Lower leg skin (tissue), 4 donors: ENCODE data around the gene GNPNAT1. TPM values are rescaled to one million over a fixed set of nuclear protein-coding genes. Genes with fewer than 3 reads are reported as not detected.
"Not testable (repeated sequence)": the region's sequence is repeated elsewhere in the genome, so short reads cannot be mapped to it uniquely, and the experiment has no call there.

ENCODE experiments used
- DNase-seq, 2 donors: peaks; one replicate each; pipeline ENCODE4 v3.0.0-alpha.2; 2019; ENCODE audit warnings: low spot score in 2 of 2
- H3K4me3 ChIP-seq: fragments of 200-600 bp; sonication (generic); 2 replicates; pipeline ENCODE4 v1.5.1; 2017; ENCODE audit warnings: mild to moderate bottlenecking, low read depth; ENCODE audit not compliant: poor library complexity, severe bottlenecking
- POLR2A ChIP-seq, 2 donors: fragments of 450-650 bp; IDR thresholded peaks; one replicate each; pipeline ENCODE4 v1.6.1; 2016 to 2017; ENCODE audit warnings: antibody characterized with exemption in 2 of 2, mild to moderate bottlenecking in 1 of 2, moderate library complexity in 1 of 2
- WGBS, 2 donors: methylation state at CpG; one replicate each; pipeline ENCODE4 v1.1.5; 2018; 5-methylcytosine and 5-hydroxymethylcytosine counted together
- intact Hi-C: fragments of 100-400 bp; cut with DNase I; formaldehyde crosslinking; loops from one replicate; pipeline ENCODE4 v1.15.0; 2023; ENCODE audit warnings: low total_unique reads
- total RNA-seq, 4 donors: library from RNA; depleted of rRNA; stranded (reverse); fragments of >200 nt; gene quantifications; one replicate each; pipeline ENCODE4 v1.1.0, GENCODE V29; 2016
- TF ChIP-seq, protein P1 (sequence below), 3 donors: fragments of 450-650 bp; IDR thresholded peaks; one replicate each; pipeline ENCODE4 v1.5.1; 2016; ENCODE audit warnings: antibody characterized with exemption in 3 of 3, mild to moderate bottlenecking in 3 of 3, moderate library complexity in 2 of 3

The GNPNAT1 gene
- total RNA-seq, 4 donors from 2014 or later: 6.4 to 9.1 (median 7.7) TPM

DNA sequence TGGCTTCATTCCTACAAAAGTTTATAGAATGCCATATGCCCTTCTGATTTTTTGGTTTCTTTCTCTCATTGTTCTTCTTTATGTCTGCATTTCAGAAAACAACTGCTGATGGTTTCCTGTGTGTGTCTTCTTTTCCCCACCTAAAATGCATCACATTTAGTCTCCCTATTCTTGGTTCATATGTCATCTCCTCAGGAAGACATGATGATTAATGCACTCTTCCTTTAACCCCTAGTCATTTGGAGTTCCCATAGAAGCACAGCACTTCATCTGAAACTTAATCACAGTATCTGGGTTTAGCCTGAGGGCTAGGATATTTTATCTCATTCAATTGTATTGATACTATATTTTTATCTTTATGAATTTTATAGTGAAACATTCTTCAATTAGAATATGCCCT lies 21.5 kb downstream of the GNPNAT1 start:
- TF ChIP-seq, protein P1, sequence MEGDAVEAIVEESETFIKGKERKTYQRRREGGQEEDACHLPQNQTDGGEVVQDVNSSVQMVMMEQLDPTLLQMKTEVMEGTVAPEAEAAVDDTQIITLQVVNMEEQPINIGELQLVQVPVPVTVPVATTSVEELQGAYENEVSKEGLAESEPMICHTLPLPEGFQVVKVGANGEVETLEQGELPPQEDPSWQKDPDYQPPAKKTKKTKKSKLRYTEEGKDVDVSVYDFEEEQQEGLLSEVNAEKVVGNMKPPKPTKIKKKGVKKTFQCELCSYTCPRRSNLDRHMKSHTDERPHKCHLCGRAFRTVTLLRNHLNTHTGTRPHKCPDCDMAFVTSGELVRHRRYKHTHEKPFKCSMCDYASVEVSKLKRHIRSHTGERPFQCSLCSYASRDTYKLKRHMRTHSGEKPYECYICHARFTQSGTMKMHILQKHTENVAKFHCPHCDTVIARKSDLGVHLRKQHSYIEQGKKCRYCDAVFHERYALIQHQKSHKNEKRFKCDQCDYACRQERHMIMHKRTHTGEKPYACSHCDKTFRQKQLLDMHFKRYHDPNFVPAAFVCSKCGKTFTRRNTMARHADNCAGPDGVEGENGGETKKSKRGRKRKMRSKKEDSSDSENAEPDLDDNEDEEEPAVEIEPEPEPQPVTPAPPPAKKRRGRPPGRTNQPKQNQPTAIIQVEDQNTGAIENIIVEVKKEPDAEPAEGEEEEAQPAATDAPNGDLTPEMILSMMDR (IDR thresholded peaks at IDR 0.05): no peak
- no peak for TF ChIP-seq POLR2A (IDR thresholded peaks at IDR 0.05)
- H3K4me3 ChIP-seq: no peak overlapping the region
- DNase-seq: no peak
- intact Hi-C loops: no loop called here

DNA sequence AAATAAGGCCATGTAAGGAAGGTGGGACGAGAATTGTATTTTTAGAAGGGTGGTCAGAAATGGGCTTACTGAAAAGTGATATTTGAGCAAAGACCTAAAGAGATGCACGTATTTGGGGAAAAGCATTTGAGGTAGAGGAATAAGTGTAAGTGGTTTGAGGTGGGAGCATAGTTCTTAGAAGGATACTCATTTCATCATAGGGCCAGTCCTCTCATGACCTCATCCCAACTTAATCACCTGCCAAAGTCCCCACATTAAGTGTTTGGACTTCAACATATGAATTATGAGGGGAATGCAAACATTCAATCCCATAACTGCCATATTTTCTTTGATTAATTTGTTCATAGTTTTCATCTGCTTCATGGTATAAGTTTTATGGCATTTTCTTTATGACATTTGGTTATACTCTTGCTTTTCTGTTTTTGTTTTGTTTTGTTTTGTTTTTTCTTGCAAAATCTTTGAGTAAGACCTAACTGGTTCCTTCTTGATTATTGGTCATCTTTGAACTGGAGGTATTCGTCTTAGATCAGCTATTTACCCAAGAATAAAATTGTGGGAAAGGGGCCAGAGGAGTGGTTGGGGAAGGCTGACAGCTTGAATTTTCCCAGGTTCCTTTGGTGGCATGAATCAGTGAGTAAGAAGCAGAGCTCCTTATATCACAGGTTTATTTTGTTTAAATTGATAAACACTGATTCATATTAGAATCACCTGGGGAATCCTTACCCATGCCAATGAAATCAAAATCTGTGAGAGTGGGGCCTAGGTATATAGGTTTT lies 24.2 kb downstream of the GNPNAT1 start:
- H3K4me3 ChIP-seq: no peak overlapping the region
- no peak for TF ChIP-seq POLR2A (IDR thresholded peaks at IDR 0.05)
- TF ChIP-seq, protein P1 (IDR thresholded peaks at IDR 0.05): no peak
- 94% methylated on average over 3 of the region's 3 CpGs for WGBS, 2 donors
- no peak for DNase-seq
- intact Hi-C loops: no loop called here

DNA sequence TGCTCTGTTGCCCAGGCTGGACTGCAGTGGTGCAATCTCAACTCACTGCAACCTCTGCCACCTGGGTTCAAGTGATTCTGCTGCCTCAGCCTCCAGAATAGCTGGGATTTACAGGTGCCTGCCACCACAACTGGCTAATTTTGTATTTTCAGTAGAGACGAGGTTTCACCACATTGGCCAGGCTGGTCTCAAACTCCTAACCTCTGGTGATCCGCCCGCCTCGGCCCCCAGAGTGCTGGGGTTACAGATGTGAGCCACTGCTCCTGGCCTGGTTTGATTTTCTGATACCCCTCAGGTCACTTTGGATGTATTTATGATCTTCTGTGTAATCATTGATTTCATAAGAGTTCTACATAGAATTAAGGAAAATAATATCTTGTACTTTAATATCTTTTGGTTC lies 28.5 kb downstream of the GNPNAT1 start:
- DNase-seq, intact Hi-C loops, H3K4me3 ChIP-seq: not testable (repeated sequence)
- 95 to 98% methylated on average over 4 of the region's 4 CpGs for WGBS, 2 donors

DNA sequence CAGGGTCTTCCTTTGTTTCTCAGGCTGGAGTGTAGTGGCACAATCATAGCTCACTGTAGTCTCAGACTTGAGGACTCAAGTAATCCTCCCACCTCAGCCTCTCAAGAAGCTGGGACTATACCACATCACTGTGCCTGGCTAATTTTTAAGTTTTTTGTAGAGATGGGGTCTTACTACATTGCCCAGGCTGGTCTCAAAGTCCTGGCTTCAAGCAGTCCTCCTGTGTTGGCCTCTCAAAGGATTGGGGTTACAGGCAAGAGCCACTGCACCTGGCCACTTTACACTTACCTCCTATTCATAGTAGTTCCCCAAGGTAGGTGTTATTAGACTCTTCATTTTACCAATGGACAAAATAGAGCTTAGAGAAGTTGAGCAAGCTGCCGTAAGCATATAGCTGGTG lies 32.3 kb downstream of the GNPNAT1 start:
- intact Hi-C loops: no loop called here
- H3K4me3 ChIP-seq: no peak overlapping the region
- no peak for DNase-seq
- WGBS, 2 donors: 100% methylated on average over 1 of the region's 1 CpG
- no peak for TF ChIP-seq POLR2A (IDR thresholded peaks at IDR 0.05)
- TF ChIP-seq, protein P1 (IDR thresholded peaks at IDR 0.05): no peak

DNA sequence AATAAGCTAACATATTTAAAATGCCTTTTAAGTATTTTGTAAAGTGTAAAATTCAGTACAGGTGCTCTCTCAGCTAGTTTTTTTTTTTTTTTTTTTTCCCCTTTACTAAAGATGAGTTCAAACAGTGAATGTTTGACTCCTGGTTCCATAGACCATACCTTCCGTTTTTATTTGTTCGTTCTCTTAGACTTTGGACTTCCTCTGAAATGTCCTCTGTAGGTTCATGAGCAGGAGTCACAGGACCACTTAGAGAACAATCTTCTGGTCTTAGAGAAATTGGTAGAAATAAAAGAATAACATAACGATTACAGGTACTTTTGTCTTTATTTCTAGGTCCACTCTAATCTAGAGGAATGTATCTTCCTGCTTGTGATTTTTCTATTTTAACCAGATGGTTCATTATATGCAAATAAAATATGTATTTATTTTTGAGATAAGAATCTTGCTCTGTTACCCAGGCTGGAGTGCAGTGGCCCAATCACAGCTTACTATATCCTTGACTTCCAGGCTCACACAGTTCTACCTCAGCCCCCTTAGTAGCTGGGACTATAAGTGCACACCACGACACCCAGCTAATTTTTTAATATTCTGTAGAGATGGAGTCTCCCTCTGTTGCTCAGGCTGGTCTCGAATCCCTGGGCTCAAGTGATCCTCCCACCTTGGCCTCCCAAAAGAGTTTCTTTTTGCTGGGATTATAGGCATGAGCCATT lies 35.6 kb downstream of the GNPNAT1 start:
- TF ChIP-seq, protein P1 (IDR thresholded peaks at IDR 0.05): no peak
- 94 to 97% methylated on average over 5 of the region's 5 CpGs for WGBS, 2 donors
- no peak overlapping the region for H3K4me3 ChIP-seq
- intact Hi-C loops: no loop called here
- no peak for DNase-seq

DNA sequence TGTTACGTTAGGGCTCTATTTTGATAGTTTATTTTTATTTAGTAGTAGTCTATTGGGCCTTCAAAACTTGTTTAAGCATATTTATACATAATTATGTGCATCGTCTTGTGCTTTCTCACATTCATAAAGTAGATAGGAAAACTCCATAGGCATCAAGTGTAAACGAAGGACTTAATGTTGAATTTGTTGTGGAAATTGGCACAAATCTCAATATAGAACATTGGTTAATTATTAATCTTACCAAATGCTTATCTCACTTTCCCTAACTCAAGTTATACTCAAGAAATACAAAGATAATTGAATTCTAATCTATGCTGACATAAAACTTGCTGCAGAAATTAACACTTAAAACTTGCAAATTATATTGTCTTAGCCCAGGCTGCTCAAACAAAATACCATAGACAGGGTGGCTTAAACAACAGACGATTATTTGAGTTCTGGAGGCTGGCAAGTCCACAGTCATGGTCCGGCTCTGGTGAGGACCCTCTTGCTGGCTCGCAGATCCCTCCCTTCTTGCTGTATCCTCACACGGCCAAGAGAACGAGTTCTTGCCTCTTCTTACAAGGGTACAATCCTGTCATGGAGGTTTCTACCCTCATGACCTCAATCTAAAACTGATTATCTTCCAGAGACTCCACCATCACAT lies 42.6 kb downstream of the GNPNAT1 start:
- WGBS, 2 donors: 93 to 94% methylated on average over 8 of the region's 8 CpGs
- no peak for TF ChIP-seq POLR2A (IDR thresholded peaks at IDR 0.05)
- TF ChIP-seq, protein P1 (IDR thresholded peaks at IDR 0.05): no peak
- intact Hi-C loops: no loop called here
- DNase-seq: no peak
- no peak overlapping the region for H3K4me3 ChIP-seq
